ENCODE data around the gene ZNF273. TPM values are rescaled to one million over a fixed set of nuclear protein-coding genes. Genes with fewer than 3 reads are reported as not detected.

ZNF273 gene
- polyA plus RNA-seq, 1 donor = 6.9 TPM

GRCh38 chr7:64869912-64870562, 33.0 kb upstream of the ZNF273 start:
- no CpG with 5 or more reads among the region's 32 CpGs for WGBS (ENCODE audit: insufficient coverage, low lambda C conversion rate)
- peaks cover 17% of the 10 kb centered on the region for H3K9me3 ChIP-seq (ENCODE audit: control insufficient read depth, low read depth, low read length)
- H3K4me1 ChIP-seq (ENCODE audit: control insufficient read depth, insufficient read depth, low read length) = no peaks in the 10 kb centered on the region
- no peaks in the 10 kb centered on the region for H3K36me3 ChIP-seq (ENCODE audit: control insufficient read depth, insufficient read depth, low read length)
- no peak overlapping the region for H3K4me3 ChIP-seq (ENCODE audit: low read length)
- H3K27ac ChIP-seq (ENCODE audit: low read length) = no peak overlapping the region
- DNase-seq = no peak
- no peaks in the 10 kb centered on the region for H3K27me3 ChIP-seq (ENCODE audit: control insufficient read depth, insufficient read depth, low read length)

GRCh38 chr7:64870656-64871055, 32.4 kb upstream of the ZNF273 start:
- Histone ChIP-seq H3K27ac (ENCODE audit: low read length) (no peak overlapping the region), H3K27me3 (ENCODE audit: control insufficient read depth, insufficient read depth, low read length) (no peaks in the 10 kb centered on the region), H3K9me3 (ENCODE audit: control insufficient read depth, low read depth, low read length) (peaks cover 19% of the 10 kb centered on the region), H3K4me3 (ENCODE audit: low read length) (no peak overlapping the region), H3K36me3 (ENCODE audit: control insufficient read depth, insufficient read depth, low read length) (no peaks in the 10 kb centered on the region), H3K4me1 (ENCODE audit: control insufficient read depth, insufficient read depth, low read length) (no peaks in the 10 kb centered on the region)
- no CpG with 5 or more reads among the region's 13 CpGs for WGBS (ENCODE audit: insufficient coverage, low lambda C conversion rate)
- DNase-seq = no peak

- no CpG with 5 or more reads among the region's 8 CpGs for WGBS (ENCODE audit: insufficient coverage, low lambda C conversion rate)
Measured at GRCh38 chr7:64871761-64872160, 31.3 kb upstream of the ZNF273 start.

GRCh38 chr7:64872351-64873154, 30.5 kb upstream of the ZNF273 start:
- H3K4me1 ChIP-seq (ENCODE audit: control insufficient read depth, insufficient read depth, low read length) = no peaks in the 10 kb centered on the region
- no CpG with 5 or more reads among the region's 36 CpGs for WGBS (ENCODE audit: insufficient coverage, low lambda C conversion rate)
- no peak for DNase-seq

More at GRCh38 chr7:64871761-64872160, 31.3 kb upstream of the ZNF273 start:
- H3K4me3 ChIP-seq (ENCODE audit: low read length) = no peak overlapping the region
- H3K27ac ChIP-seq (ENCODE audit: low read length) = no peak overlapping the region
- no peaks in the 10 kb centered on the region for H3K36me3 ChIP-seq (ENCODE audit: control insufficient read depth, insufficient read depth, low read length)
- H3K9me3 ChIP-seq (ENCODE audit: control insufficient read depth, low read depth, low read length) = peaks cover 19% of the 10 kb centered on the region
- DNase-seq = no peak
- H3K27me3 ChIP-seq (ENCODE audit: control insufficient read depth, insufficient read depth, low read length) = no peaks in the 10 kb centered on the region
- H3K4me1 ChIP-seq (ENCODE audit: control insufficient read depth, insufficient read depth, low read length) = no peaks in the 10 kb centered on the region

GRCh38 chr7:64873155-64873500, 29.9 kb upstream of the ZNF273 start:
- H3K4me3 ChIP-seq (ENCODE audit: low read length) = no peak overlapping the region
- peaks cover 19% of the 10 kb centered on the region for H3K9me3 ChIP-seq (ENCODE audit: control insufficient read depth, low read depth, low read length)
- no peaks in the 10 kb centered on the region for H3K27me3 ChIP-seq (ENCODE audit: control insufficient read depth, insufficient read depth, low read length)
- DNase-seq = no peak
- no CpG with 5 or more reads among the region's 10 CpGs for WGBS (ENCODE audit: insufficient coverage, low lambda C conversion rate)
- no peak overlapping the region for H3K27ac ChIP-seq (ENCODE audit: low read length)
- H3K4me1 ChIP-seq (ENCODE audit: control insufficient read depth, insufficient read depth, low read length) = no peaks in the 10 kb centered on the region
- no peaks in the 10 kb centered on the region for H3K36me3 ChIP-seq (ENCODE audit: control insufficient read depth, insufficient read depth, low read length)

More at GRCh38 chr7:64872351-64873154, 30.5 kb upstream of the ZNF273 start:
- H3K36me3 ChIP-seq (ENCODE audit: control insufficient read depth, insufficient read depth, low read length) = no peaks in the 10 kb centered on the region
- no peaks in the 10 kb centered on the region for H3K27me3 ChIP-seq (ENCODE audit: control insufficient read depth, insufficient read depth, low read length)
- no peak overlapping the region for H3K27ac ChIP-seq (ENCODE audit: low read length)
- no peak overlapping the region for H3K4me3 ChIP-seq (ENCODE audit: low read length)
- H3K9me3 ChIP-seq (ENCODE audit: control insufficient read depth, low read depth, low read length) = peaks cover 19% of the 10 kb centered on the region

GRCh38 chr7:64873517-64873916, 29.6 kb upstream of the ZNF273 start:
- 80% methylated on average over 1 of the region's 5 CpGs for WGBS (ENCODE audit: insufficient coverage, low lambda C conversion rate)
- Histone ChIP-seq H3K9me3 (ENCODE audit: control insufficient read depth, low read depth, low read length) (peaks cover 19% of the 10 kb centered on the region), H3K27ac (ENCODE audit: low read length) (no peak overlapping the region), H3K36me3 (ENCODE audit: control insufficient read depth, insufficient read depth, low read length) (no peaks in the 10 kb centered on the region), H3K4me1 (ENCODE audit: control insufficient read depth, insufficient read depth, low read length) (no peaks in the 10 kb centered on the region), H3K4me3 (ENCODE audit: low read length) (no peak overlapping the region), H3K27me3 (ENCODE audit: control insufficient read depth, insufficient read depth, low read length) (no peaks in the 10 kb centered on the region)
- DNase-seq = no peak

- Histone ChIP-seq H3K27ac (ENCODE audit: low read length) (no peak overlapping the region), H3K9me3 (ENCODE audit: control insufficient read depth, low read depth, low read length) (peaks cover 19% of the 10 kb centered on the region), H3K4me1 (ENCODE audit: control insufficient read depth, insufficient read depth, low read length) (no peaks in the 10 kb centered on the region), H3K36me3 (ENCODE audit: control insufficient read depth, insufficient read depth, low read length) (no peaks in the 10 kb centered on the region), H3K27me3 (ENCODE audit: control insufficient read depth, insufficient read depth, low read length) (no peaks in the 10 kb centered on the region), H3K4me3 (ENCODE audit: low read length) (no peak overlapping the region)
- WGBS (ENCODE audit: insufficient coverage, low lambda C conversion rate) = no CpG with 5 or more reads among the region's 10 CpGs
- DNase-seq = no peak
Measured at GRCh38 chr7:64874114-64874513, 29.0 kb upstream of the ZNF273 start.

GRCh38 chr7:64874562-64875250, 28.4 kb upstream of the ZNF273 start:
- H3K4me3 ChIP-seq (ENCODE audit: low read length) = no peak overlapping the region
- no peaks in the 10 kb centered on the region for H3K36me3 ChIP-seq (ENCODE audit: control insufficient read depth, insufficient read depth, low read length)
- H3K4me1 ChIP-seq (ENCODE audit: control insufficient read depth, insufficient read depth, low read length) = no peaks in the 10 kb centered on the region
- peaks cover 19% of the 10 kb centered on the region for H3K9me3 ChIP-seq (ENCODE audit: control insufficient read depth, low read depth, low read length)
- no peak for DNase-seq
- H3K27me3 ChIP-seq (ENCODE audit: control insufficient read depth, insufficient read depth, low read length) = no peaks in the 10 kb centered on the region
- H3K27ac ChIP-seq (ENCODE audit: low read length) = no peak overlapping the region
- WGBS (ENCODE audit: insufficient coverage, low lambda C conversion rate) = no CpG with 5 or more reads among the region's 23 CpGs

- H3K27ac ChIP-seq (ENCODE audit: low read length) = no peak overlapping the region
- H3K4me3 ChIP-seq (ENCODE audit: low read length) = no peak overlapping the region
- no peaks in the 10 kb centered on the region for H3K27me3 ChIP-seq (ENCODE audit: control insufficient read depth, insufficient read depth, low read length)
- H3K9me3 ChIP-seq (ENCODE audit: control insufficient read depth, low read depth, low read length) = peaks cover 15% of the 10 kb centered on the region
- no peaks in the 10 kb centered on the region for H3K36me3 ChIP-seq (ENCODE audit: control insufficient read depth, insufficient read depth, low read length)
- H3K4me1 ChIP-seq (ENCODE audit: control insufficient read depth, insufficient read depth, low read length) = no peaks in the 10 kb centered on the region
- no peak for DNase-seq
- no CpG with 5 or more reads among the region's 18 CpGs for WGBS (ENCODE audit: insufficient coverage, low lambda C conversion rate)
Measured at GRCh38 chr7:64875258-64875657, 27.8 kb upstream of the ZNF273 start.

- WGBS (ENCODE audit: insufficient coverage, low lambda C conversion rate) = no CpG with 5 or more reads among the region's 23 CpGs
- DNase-seq = no peak
Measured at GRCh38 chr7:64875658-64876406, 27.2 kb upstream of the ZNF273 start.

More at GRCh38 chr7:64875658-64876406, 27.2 kb upstream of the ZNF273 start:
- no peaks in the 10 kb centered on the region for H3K4me1 ChIP-seq (ENCODE audit: control insufficient read depth, insufficient read depth, low read length)
- H3K27ac ChIP-seq (ENCODE audit: low read length) = no peak overlapping the region
- no peaks in the 10 kb centered on the region for H3K36me3 ChIP-seq (ENCODE audit: control insufficient read depth, insufficient read depth, low read length)
- H3K4me3 ChIP-seq (ENCODE audit: low read length) = no peak overlapping the region
- peaks cover 15% of the 10 kb centered on the region for H3K9me3 ChIP-seq (ENCODE audit: control insufficient read depth, low read depth, low read length)
- no peaks in the 10 kb centered on the region for H3K27me3 ChIP-seq (ENCODE audit: control insufficient read depth, insufficient read depth, low read length)

All from large intestine (tissue), 3 donors.